22Rv1 (cell line): Measurements from ENCODE around the gene SUN5.

ENCODE experiments used
- ZFX ChIP-seq: fragments of 450-650 bp; IDR thresholded peaks from 2 replicates; pipeline ENCODE4 v1.6.1; 2017; ENCODE audit warnings: antibody characterized with exemption, borderline replicate concordance
- TF ChIP-seq, protein P1 (sequence below): fragments of 450-650 bp; IDR thresholded peaks from 2 replicates; pipeline ENCODE4 v1.5.1; 2017; ENCODE audit warnings: mild to moderate bottlenecking

DNA sequence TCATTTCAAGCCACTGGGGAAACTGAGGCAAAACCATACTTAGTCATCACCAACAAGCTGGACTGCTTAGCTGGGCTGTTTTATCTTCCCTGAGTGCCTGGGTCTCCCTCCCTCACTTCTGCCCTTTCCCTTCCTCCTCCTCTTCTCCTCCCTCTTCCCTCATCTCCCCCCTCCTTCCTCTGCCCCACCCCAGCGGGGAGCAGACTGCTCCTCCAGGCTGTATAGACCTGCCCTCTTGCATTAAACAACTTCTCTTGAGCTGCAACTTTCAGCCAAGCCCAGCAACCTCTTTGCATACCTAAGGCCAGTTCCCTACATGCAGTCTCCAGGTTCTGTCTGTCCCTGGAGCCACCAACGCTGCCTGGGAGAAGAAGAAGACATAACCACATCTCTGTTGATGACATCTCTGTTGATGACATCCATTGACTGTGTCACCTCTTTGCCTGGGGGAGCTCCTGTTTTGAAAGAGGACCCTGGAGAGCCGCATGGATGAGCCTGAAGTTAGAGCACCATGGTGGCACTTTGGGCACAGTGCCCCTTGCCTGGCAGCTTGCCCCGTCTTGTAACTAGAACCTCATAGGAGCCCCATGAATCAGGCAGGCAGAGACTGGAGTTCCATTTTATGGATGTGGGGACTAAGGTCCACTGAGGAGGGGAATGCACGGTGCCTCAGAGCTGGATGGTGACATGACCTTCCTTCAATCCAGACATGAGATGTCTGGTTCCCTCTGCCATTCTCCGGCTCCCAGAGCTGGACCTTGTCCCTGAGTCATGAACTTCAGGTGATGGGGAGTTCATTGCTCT, 19.4 kb upstream of the SUN5 start:
- TF ChIP-seq, protein P1, sequence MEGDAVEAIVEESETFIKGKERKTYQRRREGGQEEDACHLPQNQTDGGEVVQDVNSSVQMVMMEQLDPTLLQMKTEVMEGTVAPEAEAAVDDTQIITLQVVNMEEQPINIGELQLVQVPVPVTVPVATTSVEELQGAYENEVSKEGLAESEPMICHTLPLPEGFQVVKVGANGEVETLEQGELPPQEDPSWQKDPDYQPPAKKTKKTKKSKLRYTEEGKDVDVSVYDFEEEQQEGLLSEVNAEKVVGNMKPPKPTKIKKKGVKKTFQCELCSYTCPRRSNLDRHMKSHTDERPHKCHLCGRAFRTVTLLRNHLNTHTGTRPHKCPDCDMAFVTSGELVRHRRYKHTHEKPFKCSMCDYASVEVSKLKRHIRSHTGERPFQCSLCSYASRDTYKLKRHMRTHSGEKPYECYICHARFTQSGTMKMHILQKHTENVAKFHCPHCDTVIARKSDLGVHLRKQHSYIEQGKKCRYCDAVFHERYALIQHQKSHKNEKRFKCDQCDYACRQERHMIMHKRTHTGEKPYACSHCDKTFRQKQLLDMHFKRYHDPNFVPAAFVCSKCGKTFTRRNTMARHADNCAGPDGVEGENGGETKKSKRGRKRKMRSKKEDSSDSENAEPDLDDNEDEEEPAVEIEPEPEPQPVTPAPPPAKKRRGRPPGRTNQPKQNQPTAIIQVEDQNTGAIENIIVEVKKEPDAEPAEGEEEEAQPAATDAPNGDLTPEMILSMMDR, result no peak
- no peak for TF ChIP-seq ZFX
